ENCODE data around the gene SLC25A30.
"Not testable (repeated sequence)": the region's sequence is repeated elsewhere in the genome, so short reads cannot be mapped to it uniquely, and the experiment has no call there.

The SLC25A30 gene

DNA sequence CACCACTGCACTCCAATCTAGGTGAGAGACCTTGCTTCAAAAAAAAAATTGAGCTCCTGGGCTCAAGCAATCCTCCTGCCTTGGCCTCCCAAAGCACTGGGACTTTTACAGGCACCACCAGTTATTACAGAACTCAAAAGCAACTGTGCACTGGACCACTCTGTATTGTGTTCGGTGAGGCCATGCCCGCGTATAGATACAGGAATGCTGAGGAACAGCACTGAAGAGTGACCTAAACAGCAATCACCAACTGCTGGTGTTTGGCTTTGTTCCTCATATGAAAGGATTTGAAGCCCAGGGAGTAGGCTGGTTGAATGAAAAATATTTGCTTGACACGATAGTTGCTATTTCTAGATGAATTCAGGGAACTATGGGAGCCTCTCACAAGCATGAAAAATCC is 29.5 kb downstream of the SLC25A30 start:
- DNase-seq: no peak

DNA sequence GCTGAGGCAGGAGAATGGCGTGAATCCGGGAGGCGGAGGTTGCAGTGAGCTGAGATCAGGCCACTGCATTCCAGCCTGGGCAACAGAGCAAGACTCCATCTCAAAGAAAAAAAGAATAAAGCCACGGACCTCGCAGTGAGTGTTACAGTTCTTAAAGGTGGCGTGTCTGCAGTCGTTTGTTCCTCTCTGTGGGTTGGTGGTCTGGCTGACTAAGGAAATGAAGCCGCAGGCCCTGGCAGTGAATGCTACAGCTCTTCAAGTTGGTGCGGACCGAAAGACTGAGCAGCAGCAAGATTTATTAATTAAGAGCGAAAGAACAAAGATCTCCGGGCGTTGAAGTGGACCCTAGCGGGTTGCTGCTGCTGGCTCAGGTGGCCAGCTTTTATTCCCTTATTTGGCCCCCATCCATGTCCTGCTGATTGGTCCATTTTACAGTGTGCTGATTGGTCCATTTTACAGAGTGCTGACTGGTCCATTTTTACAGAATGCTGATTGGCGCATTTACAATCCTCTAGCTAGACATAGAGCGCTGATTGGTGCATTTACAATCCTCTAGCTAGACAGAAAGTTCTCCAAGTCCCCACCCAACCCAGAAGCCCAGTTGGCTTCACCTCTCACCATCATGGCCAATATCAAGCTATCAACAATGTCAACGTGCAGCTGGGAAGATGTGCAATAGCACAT is 31.1 kb downstream of the SLC25A30 start:
- not testable (repeated sequence) for DNase-seq

DNA sequence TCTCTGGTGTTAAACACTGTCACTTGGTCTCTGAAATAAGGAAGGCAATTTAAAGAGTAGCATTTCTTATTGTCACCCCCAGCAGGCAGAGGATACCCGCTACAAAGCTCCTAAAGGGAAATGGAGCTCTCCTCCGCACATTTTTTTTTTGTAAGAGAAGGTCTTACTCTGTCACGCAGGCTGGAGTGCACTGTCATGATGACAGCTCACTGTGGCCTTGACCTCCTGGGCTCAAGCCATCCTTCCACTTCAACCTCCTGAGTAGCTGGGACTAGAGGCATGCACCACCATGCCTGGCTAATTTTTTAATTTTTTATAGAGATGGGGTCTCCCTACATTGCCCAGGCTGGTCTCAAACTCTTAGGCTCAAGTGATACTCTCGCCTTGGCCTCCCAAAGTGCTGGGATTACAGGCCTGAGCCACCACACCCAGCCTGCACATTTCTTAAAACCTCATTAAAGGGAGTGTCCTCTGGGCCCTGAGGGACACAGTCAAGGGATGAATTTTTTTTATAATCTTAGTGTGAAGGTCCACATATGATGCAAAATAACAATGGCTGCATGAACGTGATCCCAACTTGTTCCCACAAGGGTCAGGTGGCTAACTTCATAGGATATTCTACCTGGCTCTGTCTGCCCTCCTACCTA is 32.1 kb downstream of the SLC25A30 start:
- no peak for DNase-seq

DNA sequence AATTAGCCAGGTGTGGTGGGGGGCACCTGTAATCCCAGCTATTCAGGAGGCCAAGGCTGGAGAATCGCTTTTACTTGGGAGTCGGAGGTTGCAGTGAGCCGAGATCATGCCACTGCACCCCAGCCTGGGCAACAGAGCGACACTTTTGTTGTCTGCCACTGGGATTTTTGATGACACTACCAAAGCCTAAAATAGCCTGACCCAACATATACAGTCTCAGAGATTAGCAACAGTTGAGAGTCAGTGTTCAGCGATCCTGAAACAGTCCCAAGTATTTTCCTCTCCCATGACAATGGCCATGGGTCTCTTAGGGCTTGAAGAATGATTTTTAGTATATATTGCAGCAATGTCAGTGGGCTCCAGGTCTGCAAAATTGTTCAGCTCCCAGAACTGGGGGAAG is 32.9 kb downstream of the SLC25A30 start:
- DNase-seq: no peak

DNA sequence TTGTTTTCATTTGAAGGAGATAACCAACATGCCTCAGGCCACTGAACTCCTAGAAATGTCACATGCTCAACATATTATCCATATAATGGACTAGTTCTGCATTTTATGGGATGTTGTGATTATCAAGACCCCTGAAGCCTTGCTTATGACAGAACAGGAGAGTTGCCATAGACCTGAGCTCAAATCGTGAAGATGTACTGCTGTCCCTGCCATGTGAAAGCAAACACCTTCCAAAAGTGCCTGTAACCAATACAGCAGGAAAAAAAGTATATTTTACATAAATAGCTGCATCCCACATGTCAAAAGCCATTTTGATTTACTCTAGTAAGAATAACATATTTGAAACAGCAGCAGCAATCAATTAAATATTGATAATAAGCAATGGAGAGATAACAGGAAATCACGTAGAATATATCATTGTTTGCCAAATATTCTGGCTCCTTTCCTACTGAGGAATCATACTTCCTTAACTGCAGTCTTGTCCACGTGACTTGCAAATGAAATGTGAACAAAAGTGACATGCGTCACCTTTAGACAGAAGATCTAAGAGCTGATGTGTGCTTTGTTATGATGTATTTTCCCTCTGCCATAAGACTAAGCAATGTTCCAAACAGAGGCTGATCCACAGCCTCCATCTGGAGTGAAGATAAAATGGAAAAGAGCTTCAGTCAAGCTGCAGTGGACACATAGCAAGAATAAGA is 33.5 kb downstream of the SLC25A30 start:
- DNase-seq: no peak

DNA sequence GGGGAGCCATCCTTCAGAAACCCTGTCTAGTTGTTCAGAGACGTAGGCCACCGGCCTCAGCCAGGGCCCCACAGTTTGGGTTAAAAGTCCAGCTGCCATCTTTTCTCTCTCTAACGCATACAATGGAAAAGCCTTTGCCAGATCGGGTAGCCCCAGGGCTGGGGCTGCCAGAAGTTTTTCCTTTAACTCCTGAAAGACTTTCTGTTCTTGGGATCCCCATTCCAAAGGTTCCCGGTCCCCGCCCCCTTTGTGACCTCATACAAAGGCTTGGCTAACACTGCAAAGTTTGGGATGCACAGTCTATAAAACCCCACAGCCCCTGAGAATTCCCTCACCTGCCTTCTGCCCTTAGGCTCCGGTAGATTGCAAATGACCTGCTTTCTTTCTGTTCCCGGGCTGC is 35.4 kb downstream of the SLC25A30 start:
- not testable (repeated sequence) for DNase-seq

DNA sequence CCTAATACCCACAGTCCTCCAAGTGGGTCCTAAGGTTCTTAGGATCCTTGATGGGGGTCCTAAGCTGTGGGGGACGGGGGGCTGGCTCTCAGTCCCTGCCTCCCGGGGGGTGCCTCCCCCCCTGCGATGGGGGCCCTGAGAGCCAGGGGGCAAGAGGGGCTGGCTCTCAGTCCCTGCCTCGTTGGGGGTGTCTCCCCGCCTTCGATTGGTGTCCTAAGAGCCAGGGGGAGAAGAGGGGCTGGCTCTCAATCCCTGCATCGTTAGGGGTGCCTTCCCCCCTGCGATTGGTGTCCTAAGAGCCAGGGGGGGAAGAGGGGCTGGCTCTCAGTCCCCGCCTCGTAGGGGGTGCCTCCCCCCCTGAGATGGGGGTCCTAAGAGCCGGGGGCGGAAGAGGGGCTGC is 37.0 kb downstream of the SLC25A30 start:
- no peak for DNase-seq

DNA sequence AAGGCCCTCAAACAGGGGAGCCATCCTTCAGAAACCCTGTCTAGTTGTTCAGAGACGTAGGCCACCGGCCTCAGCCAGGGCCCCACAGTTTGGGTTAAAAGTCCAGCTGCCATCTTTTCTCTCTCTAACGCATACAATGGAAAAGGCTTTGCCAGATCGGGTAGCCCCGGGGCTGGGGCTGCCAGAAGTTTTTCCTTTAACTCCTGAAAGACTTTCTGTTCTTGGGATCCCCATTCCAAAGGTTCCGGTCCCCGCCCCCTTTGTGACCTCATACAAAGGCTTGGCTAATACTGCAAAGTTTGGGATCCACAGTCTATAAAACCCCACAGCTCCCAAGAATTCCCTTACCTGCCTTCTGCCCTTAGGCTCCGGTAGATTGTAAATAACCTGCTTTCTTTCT is 37.5 kb downstream of the SLC25A30 start:
- not testable (repeated sequence) for DNase-seq

DNA sequence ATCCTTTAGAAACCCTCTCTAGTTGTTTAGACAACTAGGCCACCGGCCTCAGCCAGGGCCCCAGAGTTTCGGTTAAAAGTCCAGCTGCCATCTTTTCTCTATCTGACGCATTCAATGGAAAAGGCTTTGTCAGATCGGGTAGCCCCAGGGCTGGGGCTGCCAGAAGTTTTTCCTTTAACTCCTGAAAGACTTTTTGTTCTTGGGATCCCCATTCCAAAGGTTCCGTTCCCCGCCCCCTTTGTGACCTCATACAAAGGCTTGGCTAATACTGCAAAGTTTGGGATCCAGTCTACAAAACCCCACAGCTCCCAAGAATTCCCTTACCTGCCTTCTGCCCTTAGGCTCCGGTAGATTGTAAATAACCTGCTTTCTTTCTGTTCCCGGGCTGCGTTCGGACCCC is 38.7 kb downstream of the SLC25A30 start:
- not testable (repeated sequence) for DNase-seq

DNA sequence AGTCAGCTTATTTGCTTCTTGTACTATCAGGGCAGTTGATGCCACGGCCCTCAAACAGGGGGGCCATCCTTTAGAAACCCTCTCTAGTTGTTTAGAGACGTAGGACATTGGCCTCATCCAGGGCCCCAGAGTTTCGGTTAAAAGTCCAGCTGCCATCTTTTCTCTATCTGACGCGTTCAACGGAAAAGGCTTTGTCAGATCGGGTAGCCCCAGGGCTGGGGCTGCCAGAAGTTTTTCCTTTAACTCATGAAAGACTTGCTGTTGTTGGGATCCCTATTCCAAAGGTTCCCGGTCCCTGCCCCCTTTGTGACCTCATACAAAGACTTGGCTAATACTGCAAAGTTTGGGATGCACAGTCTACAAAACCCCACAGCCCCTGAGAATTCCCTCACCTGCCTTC is 39.4 kb downstream of the SLC25A30 start:
- DNase-seq: not testable (repeated sequence)

DNA sequence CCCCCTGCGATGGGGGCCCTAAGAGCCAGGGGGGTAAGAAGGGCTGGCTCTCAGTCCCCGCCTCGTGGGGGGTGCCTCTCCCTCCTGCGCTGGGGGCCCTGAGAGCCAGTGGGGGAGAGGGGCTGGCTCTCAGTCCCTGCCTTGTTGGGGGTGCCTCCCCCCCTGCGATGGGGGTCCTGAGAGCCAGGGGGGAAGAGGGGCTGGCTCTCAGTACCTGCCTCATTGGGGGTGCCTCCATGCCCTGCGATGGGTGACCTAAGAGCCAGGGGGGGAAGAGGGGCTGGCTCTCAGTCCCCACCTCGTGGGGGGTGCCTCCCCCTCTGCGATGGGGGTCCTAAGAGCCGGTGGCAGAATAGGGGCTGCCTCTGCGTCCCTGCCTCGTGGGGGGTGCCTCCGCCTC is 40.9 kb downstream of the SLC25A30 start:
- not testable (repeated sequence) for DNase-seq

DNA sequence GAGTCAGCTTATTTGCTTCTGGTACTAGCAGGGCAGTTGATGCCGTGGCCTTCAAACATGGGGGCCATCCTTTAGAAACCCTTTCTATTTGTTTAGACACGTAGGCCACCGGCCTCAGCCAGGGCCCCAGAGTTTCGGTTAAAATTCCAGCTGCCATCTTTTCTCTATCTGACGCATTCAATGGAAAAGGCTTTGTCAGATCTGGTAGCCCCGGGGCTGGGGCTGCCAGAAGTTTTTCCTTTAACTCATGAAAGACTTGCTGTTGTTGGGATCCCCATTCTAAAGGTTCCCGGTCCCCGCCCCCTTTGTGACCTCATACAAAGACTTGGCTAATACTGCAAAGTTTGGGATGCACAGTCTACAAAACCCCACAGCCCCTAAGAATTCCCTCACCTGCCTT is 41.5 kb downstream of the SLC25A30 start:
- not testable (repeated sequence) for DNase-seq

DNA sequence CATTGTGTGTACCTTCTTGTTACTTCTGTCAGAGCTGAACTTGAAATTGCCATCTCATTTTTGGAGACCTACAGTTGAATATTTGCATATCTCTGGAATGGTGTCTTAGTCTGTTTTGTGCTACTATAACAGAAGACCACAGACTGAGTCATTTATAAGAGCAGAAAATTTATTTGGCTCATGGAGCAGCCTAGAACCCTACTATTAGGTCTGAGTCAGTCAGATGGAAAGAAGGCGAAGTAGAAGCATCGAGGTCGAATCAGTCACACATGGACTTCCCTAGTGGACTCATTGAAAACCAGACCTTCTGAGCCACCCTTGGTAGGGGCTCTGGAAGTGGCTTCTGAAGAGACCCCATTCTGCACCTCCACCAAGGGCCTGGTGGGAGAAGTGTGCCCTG is 43.3 kb downstream of the SLC25A30 start:
- DNase-seq: no peak

DNA sequence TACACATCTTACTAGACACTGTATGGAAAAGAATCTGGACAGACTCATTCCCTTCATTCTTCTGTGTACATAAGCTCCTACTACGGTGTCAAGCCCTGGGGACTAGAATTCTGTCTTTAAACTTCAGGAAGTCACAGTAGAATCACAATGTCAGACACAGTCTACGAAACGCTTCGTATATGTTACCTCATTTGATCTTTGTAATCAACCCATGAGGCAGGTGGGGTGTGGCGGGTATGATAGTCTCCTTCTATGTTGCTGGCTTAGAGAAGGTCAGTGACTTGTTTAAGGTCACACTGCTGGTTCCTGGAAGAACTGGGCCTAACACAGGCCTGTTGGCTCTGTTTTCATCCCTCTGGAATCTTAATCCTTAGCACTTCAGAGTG is 45.0 kb downstream of the SLC25A30 start:
- DNase-seq: no peak

DNA sequence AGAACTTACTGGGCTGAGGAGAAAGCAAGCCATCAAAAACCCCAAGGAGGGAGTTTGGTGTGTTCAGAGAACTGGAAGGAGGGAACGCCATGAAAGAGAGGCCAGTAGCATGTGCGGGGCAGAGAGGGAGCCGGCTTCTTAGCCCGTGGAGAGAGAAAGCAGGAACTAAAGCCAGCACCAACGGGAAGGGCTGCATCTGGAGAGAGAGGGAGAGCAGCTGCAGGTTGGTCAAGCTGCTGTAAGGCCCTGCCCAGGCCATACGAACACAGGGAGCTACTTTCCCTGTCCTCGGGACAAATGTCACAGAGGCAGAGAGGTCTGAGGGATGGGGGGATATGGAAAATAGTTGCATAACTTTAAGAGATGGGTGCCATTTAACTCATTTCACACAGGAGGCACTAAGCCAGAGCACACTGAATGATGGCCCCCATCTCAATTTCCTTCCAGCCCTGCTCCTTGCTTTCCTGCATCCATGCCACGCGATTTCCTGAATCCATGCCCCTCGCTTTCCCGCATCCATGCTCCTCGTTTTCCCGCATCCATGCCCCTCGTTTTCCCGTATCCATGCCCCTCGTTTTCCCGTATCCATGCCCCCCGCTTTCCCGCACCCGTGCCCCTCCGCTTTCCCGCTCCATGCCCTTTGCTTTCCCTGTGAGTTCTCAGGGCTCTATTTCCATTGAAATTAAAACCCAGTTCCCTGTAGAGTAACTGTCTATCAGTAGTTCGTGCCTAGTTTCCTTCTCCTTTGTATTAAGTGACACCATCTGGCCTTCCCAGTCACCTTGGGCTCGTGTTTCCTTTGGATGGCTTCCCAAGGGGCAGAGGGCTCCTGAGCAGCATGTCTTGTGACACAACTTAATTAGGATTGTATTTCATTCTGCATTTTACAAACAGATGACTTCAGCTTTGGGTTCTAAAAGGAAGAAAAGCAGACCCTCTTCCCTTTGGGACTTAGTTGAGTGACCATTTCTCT is 45.7 kb downstream of the SLC25A30 start:
- DNase-seq: no peak

DNA sequence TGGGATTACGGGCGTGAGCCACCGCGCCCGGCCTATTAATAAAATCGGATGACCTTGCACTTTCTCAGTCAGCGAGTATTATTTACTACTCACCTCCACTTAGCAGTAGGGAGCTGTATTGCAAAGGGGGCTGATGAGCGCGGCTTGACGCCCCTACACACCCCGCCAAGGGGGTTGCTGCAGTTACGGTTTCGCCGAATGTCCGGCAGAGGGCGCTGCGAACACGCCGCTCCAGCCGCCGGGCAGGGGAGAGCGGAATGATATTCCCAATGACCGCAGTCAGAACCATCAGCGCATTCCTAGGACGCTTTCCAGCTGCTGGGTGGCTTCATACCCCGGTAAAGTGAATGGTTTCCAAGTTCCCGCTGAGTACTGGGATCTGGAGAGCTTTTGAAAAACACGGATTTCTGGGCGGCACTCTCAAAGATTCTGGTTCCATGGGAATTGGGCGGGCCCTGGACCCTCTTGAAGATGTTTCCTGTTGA is 47.2 kb downstream of the SLC25A30 start:
- DNase-seq: peak; percentile 24

DNA sequence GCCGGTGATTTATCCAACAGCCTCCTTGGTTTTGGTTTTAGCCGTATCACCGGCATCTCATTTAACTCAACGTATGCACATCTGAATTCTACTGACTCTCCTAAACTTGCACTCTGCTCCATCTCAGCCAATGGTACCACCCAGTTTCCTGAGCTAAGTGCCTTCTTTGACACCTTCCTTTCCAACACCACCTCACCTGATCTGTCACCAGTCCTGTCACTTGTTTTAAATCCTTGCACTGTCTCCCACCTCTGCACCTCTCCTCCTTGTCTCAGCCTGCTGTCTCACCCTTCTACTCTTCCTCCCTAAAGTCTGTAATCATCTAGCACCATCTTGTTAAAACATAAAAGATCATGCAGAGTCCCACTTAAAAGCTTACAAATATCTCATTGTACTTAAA is 49.1 kb downstream of the SLC25A30 start:
- no peak for DNase-seq

DNA sequence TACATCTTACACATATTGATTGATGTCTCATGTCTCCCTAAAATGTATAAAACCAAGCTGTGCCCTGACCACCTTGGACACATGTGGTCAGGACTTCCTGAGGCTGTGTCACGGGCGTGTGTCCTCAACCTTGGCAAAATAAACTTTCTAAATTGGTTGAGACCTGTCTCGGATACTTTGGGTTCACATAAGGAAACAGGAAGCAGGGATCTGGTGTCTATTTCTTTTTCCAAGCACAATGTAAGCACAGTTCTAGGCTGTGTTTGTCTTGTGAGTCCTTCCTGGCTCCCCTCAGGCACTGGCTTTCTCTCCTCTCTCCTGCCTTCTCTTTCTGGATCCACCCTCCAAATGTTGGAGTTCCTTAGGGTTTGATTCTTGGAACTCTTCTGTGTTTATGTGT is 49.6 kb downstream of the SLC25A30 start:
- DNase-seq: no peak

DNA sequence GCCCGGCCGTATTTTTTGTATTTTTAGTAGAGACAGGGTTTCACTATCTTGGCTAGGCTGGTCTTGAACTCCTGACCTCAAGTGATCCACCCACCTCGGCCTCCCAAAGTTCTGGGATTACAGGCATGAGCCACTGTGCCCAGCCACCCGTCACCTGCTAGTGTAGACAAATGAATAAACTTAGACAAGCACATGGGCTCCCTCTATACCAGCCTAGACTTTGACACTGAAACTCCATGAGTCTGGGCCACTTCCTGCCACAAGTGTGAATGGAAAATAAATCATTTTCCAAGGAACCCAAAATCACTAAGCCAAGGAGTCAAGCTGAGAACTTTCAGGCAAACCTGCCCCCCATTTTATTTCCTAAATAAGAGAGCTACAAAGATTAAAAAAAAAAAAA is 50.2 kb downstream of the SLC25A30 start:
- no peak for DNase-seq

DNA sequence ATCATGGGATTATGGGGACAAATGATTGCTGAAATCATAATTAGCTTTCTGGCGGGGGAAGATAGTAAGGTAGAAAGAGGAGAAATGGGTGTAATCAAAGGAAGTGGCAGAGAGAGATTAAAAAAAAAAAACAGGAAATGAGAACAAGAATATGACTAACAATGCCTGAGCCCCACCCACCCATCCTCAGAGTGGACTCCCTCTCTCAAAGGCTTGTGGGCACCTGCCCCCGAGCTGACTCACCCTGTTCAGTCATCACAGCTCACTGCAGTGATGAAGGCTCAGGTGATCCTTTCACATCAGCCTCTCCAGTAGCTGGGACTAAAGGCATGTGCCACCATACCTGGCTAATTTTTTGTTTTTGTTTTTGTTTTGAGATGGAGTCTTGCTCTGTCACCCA is 50.8 kb downstream of the SLC25A30 start:
- DNase-seq: peak; percentile 87

DNA sequence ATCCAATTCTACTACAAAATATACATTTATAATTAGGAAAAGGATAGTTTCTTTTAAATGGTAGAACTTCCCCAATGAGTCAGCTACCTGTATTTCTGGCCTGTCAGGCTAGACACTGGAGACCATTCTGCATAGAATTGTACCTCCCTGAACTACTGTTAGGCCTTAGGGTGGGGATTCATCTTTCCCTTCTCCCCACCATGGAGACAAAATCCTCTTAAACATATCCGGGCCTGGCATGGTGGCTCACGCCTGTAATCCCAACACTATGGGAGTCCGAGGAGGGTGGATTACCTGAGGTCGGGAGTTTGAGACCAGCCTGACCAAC is 52.7 kb downstream of the SLC25A30 start:
- DNase-seq: no peak

DNA sequence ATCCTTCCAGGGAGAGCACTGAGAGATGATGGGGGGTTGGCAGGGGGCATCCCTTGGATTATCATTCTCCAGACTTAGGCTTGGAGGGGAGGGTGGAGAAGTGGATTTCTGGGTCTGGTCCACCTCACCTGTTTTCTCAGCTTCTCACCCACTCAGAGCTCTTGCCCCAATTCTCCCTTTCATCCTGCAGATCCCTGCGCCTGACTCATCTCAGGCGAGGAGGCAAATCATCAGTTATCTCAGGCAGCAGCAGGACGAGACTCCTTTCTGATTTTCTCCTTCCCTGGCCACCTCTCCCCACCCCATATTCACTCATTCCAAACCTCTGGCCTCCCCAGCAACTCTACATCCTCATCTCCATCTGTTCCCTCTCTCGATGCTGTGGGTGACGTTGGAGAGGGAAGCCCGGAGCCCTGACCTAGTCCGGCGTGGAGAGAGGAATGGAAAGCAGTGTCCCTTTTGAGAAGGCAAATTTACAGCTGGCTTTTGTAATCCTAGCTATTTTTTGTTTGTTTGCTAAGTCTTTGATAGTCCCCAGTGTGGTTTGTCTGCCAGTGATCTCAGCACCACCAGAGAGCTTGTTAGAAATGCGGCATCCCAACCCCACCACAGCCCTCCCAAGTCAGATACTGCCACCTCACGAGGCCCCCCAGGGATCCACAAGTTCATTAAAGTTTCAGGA is 53.2 kb downstream of the SLC25A30 start:
- DNase-seq: no peak
